ENCODE results near the gene CPB2. TPM values are rescaled to one million over a fixed set of nuclear protein-coding genes. Genes with fewer than 3 reads are reported as not detected.

CPB2 gene
- total and polyA plus RNA-seq, 2 of the 8 experiments (the other 6 are each of a cell fraction or from before 2014, with no cell fraction given) = not detected

DNA sequence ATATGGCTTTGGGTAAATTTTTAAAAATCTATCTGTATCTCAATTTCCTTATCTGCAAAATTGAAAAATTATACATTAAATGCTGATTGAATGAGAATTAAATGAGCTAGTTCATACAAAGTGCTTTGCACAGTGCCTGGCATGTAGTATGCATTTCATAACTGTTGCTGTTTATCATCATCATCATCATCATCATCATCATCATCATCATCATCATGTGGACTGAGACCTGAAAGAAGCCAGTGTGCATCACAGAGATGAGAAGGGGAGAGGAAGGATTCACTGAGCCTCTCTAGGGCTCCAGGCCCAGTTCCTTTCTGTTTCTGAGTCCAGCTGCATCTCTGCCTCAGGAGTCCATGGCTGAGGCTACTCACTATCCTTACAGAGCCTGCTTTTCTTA, 45.4 kb downstream of the CPB2 start:
- Histone ChIP-seq H3K4me1 (replicated peaks in 1 of 4; ENCODE audit: control insufficient read depth in 3 of 4, insufficient read depth in 4 of 4, low read length in 3 of 4) (no peaks in the 10 kb centered on the region), H3K18ac (ENCODE audit: extremely low read depth, low read length) (no peak overlapping the region), H3K4ac (replicated peaks; ENCODE audit: insufficient read length, low read depth, low read length) (no peak overlapping the region), H4K20me1 (replicated peaks in 1 of 2; ENCODE audit: control insufficient read depth in 1 of 2, insufficient read depth in 2 of 2, low read length in 2 of 2) (no peaks in the 10 kb centered on the region), H3K9me3 (ENCODE audit: insufficient read depth in 2 of 2, low read depth in 1 of 2, low read length in 1 of 2) (no peaks in the 10 kb centered on the region), H3K4me2 (ENCODE audit: insufficient read depth in 1 of 2, low read depth in 2 of 2, low read length in 2 of 2) (no peak overlapping the region), H3K56ac (replicated peaks; ENCODE audit: insufficient read length, low read depth, low read length) (no peak overlapping the region), H2AFZ (ENCODE audit: low read length) (no peak overlapping the region), H2AK5ac (ENCODE audit: low read depth, low read length) (no peak overlapping the region), H2BK120ac (replicated peaks; ENCODE audit: low read depth, low read length) (no peak overlapping the region), H3K23me2 (ENCODE audit: low read depth, low read length) (no peaks in the 10 kb centered on the region), H4K91ac (replicated peaks; ENCODE audit: insufficient read length, low read length) (no peak overlapping the region), H2BK20ac (ENCODE audit: low read length) (no peak overlapping the region), H3K79me1 (ENCODE audit: low read depth, low read length) (no peaks in the 10 kb centered on the region), H3K36me3 (ENCODE audit: control insufficient read depth in 2 of 4, insufficient read depth in 4 of 4, low read length in 3 of 4) (no peaks in the 10 kb centered on the region), H2BK5ac (ENCODE audit: low read depth, low read length) (no peak overlapping the region), H4K8ac (ENCODE audit: extremely low read depth, insufficient read depth, low read length) (no peak overlapping the region), H4K5ac (ENCODE audit: insufficient read length, low read depth, low read length) (no peak overlapping the region), H2BK12ac (ENCODE audit: low read depth, low read length) (no peak overlapping the region), H3K9ac (replicated peaks in 1 of 4; ENCODE audit: extremely low read depth in 1 of 4, low read depth in 3 of 4, low read length in 3 of 4) (no peak overlapping the region), H3K4me3 (ENCODE audit: extremely low read depth in 1 of 4, insufficient read depth in 2 of 4, low read depth in 3 of 4, low read length in 4 of 4) (no peak overlapping the region), H3K27me3 (replicated peaks in 1 of 4; ENCODE audit: control insufficient read depth in 3 of 4, extremely low read depth in 1 of 4, insufficient read depth in 3 of 4, low read length in 3 of 4) (no peaks in the 10 kb centered on the region), H3K79me2 (ENCODE audit: control insufficient read depth in 1 of 2, insufficient read depth in 2 of 2, low read length in 2 of 2) (no peaks in the 10 kb centered on the region), H3K23ac (ENCODE audit: insufficient read length) (no peak overlapping the region), H3K27ac (ENCODE audit: low read depth, low read length) (no peak overlapping the region), H3K14ac (ENCODE audit: insufficient read length) (no peak overlapping the region), H2BK15ac (ENCODE audit: low read length) (no peak overlapping the region)
- TF ChIP-seq CBX8 (IDR thresholded peaks at IDR 0.05; ENCODE audit: borderline replicate concordance, low read depth, low read length) = no peak
- no peak for TF ChIP-seq BCL11A (IDR thresholded peaks at IDR 0.05; ENCODE audit: low read depth in 2 of 2, low read length in 2 of 2)
- no peak for TF ChIP-seq SUZ12 (IDR thresholded peaks at IDR 0.05; ENCODE audit: low read length)
- ChIA-PET CTCF (ENCODE audit: partially characterized antibody) (interaction anchor here (0.9 to 1.1 kb wide), 2 partner anchors 45 to 67 kb away, joined by 3 to 4 read pairs; partner anchors contain the start of gene CPB2), POLR2A (ENCODE audit: partially characterized antibody) (interaction anchor here (0.8 kb wide), 1 partner anchor 90 kb away, joined by 3 read pairs; no protein-coding TSS in a partner anchor)
- DNase-seq (ENCODE audit: low read depth in 1 of 2, low spot score in 2 of 2) = no peak
- no peak for FAIRE-seq

Data from H1 (cell line).